Posterior vena cava (tissue), 2 donors: ENCODE measurements around the gene ENOSF1. TPM values are rescaled to one million over a fixed set of nuclear protein-coding genes. Genes with fewer than 3 reads are reported as not detected.
"Not testable (repeated sequence)": the region's sequence is repeated elsewhere in the genome, so short reads cannot be mapped to it uniquely, and the experiment has no call there.

Experiments
- DNase-seq: peaks from one replicate; pipeline ENCODE4 v3.0.0-alpha.2; 2020; ENCODE audit warnings: low spot score
- intact Hi-C, 2 donors: fragments of 100-400 bp; cut with DNase I; formaldehyde crosslinking; loops; one replicate each; pipeline versions ENCODE4 v1.14.1 to v1.14.2; 2022 to 2023
- total RNA-seq, 2 donors: library from RNA; stranded (reverse); fragmentation: NEBNext Ultra II Directional; extraction: Animal tissue kit (Norgen Biotek cat#: 25700); gene quantifications; one replicate each; pipeline ENCODE4 v1.2.1, GENCODE V29; 2021
- donor health status: DM: yes; HTN: yes; CAD: no.
- donor health status: DM: yes; HTN: yes; CAD: no.

Gene ENOSF1
- total RNA-seq, 2 donors from 2014 or later, result 38.1 to 57.7 TPM

- intact Hi-C loops, result no loop called here
These were observed 1.8 kb downstream of the ENOSF1 start for GRCh38 chr18:710418-711300.

GRCh38 chr18:709771-710170, 2.7 kb downstream of the ENOSF1 start:
- no peak for DNase-seq
- intact Hi-C loops, result no loop called here

More at GRCh38 chr18:710418-711300, 1.8 kb downstream of the ENOSF1 start:
- DNase-seq, result no peak

- peak; percentile 32 for DNase-seq
- intact Hi-C loops, result no loop called here
These were observed 4.3 kb downstream of the ENOSF1 start for GRCh38 chr18:708096-708495.

- intact Hi-C loops, result no loop called here
These were observed 6.0 kb downstream of the ENOSF1 start for GRCh38 chr18:706405-706804.

DNA sequence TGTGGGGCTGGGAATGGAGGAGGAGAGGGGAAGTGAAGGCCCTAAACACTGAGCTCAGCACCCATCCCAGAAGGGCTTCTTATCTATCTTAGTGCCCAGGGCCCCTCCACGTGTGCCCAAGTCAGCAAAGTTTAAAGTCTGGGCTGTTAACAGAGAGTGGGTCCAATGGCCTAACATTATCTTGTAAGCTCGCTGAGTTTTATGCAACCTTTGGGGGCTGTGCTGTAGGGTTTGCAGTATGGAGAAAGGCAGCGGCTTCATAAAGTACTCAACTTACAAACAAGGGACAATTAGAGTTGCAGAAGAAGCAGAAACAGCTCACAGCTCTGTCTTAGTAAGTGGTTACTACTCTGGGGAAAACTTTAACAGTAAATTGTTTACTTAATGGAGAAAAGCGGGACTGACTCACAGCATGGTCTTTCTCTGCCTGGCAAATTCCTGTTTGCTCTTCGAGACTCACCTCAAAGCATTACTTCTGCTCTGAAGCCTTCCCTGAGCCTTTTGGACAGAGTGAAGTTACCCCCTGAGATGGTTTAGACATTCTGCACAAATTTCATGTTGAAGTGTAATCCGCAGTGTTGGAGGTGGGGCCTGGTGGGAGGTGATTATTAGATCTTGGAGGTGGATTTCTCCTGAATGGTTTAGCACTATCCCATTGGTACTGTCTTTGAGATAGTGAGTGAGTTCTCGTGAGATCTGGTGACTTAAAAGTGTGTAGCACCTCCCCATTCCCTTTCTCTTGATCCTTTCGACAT, 9.0 kb downstream of the ENOSF1 start:
- peak; percentile 51 for DNase-seq
- intact Hi-C loops, result no loop called here

More at GRCh38 chr18:706405-706804, 6.0 kb downstream of the ENOSF1 start:
- peak; percentile 22 for DNase-seq

DNA sequence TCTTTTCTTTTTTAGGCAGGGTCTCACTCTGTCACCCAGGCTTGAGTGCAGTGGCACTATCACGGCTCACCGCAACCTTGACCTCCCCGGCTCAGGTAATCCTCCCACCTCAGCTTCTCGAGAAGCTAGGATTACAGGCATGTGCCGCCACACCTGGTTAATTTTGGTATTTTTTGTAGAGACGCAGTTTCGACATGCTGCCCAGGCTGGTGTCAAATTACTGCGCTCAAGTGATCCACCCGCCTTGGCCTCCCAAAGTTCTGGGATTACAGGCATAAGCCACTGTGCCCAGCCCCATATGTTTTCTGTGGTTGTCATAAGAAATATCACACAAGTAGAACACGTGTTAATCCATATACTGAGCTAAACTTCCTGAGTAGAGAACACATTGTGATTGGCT, 14.6 kb downstream of the ENOSF1 start:
- intact Hi-C loops, result no loop called here
- DNase-seq, result no peak

GRCh38 chr18:697012-697411, 15.4 kb downstream of the ENOSF1 start:
- DNase-seq, result no peak
- intact Hi-C loops, result no loop called here

- intact Hi-C loops, result no loop called here
These were observed 18.8 kb downstream of the ENOSF1 start for GRCh38 chr18:693466-694187.

DNA sequence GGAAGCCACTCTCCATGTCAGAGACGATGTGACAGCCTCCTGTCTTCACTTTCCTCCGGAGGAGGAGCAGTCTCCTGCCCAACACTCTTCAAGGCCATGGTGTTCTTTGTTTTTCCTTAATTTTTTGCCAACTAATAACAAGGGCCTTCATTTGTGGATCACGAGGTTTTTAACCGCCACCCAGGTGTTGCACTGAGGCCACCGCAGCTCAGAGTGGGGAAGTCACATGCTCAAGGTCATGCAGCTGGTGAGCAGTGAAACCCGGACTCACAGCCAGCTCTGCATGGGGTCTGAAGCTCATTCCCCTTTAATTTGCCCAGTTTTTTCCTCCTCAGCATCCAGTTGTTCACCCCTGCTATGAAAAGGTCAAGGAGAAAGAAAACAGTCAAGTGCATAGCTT, 19.6 kb downstream of the ENOSF1 start:
- intact Hi-C loops, result no loop called here
- no peak for DNase-seq

More at GRCh38 chr18:693466-694187, 18.8 kb downstream of the ENOSF1 start:
- DNase-seq, result no peak

DNA sequence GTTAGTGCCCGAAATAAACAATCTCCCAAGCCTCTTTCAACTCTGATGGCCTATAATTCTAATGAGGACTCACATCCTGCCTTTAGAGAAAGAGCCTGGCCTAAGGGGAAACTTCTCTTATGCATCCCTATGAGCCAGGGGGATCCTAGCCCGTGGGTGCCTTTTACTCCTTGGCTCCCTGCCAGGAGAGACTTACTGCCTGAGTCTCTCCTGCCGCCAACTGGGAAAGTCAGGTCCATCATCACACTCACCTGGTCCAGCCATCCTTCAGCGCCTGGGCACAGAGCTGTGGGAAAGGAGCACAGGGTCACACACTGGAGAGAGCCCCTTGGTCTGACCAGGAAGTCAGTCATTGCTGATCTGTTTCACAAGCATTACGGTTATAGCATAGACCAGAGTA, 24.1 kb downstream of the ENOSF1 start:
- no peak for DNase-seq
- intact Hi-C loops, result no loop called here

GRCh38 chr18:686339-687111, 25.9 kb downstream of the ENOSF1 start:
- DNase-seq, result no peak
- intact Hi-C loops, result no loop called here

GRCh38 chr18:685438-685837, 27.0 kb downstream of the ENOSF1 start:
- DNase-seq, result no peak
- intact Hi-C loops, result no loop called here

GRCh38 chr18:683531-683930, 28.9 kb downstream of the ENOSF1 start:
- intact Hi-C loops, result no loop called here
- no peak for DNase-seq

DNA sequence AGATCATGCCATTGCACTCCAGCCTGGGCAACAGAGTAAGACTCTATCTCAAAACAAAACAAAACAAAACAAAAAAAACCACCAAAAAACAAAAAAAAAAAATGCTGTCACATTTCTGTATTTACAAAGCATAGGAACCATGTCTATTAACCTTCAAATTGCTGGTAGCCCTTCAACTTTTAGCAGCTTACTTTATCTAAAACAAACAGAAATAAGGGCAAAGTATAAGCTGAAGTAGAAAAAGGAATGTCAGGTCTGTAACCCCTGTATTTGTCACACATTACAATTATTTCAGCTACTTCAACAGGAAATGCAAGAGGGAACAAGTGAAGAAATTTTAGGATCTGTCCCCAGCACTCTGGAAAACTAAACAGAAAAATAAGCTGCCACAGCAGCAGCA, 29.6 kb downstream of the ENOSF1 start:
- no peak for DNase-seq
- intact Hi-C loops, result no loop called here

DNA sequence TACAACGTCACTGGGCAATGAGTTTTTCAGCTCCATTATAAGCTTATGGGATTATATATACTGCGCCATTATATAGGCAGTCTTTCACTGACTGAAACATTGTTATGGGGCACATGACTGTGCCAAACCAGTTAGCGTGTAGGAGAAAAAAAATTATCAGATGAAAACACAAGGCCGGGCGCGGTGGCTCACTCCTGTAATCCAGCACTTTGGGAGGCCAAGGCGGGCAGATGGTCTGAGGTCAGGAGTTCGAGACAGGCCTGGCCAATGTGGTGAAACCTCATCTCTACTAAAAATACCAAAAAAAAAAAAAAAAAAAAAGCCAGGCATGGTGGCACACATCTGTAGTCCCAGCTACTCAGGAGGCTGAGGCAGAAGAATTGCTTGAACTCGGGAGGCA, 30.0 kb downstream of the ENOSF1 start:
- DNase-seq, intact Hi-C loops: not testable (repeated sequence)

- intact Hi-C loops, result no loop called here
These were observed 30.4 kb downstream of the ENOSF1 start for GRCh38 chr18:681985-682384.

DNA sequence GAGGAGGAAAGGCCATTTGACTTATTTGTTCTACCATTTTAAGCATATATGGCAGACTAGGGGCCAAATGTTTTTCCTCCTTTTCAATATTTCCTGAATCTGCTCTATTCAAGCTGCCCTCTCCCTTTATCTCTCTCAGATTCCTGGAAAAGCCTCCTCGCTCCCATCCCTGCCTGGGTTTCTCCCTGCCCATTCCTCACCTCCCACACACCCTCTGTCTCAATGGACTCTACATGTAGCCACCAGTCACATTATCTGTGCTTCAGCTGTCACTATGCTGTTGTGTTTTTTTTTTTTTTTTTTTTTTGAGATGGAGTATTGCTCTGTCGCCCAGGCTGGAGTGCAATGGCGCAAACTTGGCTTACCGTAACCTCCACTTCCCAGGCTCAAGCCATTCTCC, 32.0 kb downstream of the ENOSF1 start:
- no peak for DNase-seq
- intact Hi-C loops, result no loop called here

More at GRCh38 chr18:681985-682384, 30.4 kb downstream of the ENOSF1 start:
- DNase-seq, result no peak

DNA sequence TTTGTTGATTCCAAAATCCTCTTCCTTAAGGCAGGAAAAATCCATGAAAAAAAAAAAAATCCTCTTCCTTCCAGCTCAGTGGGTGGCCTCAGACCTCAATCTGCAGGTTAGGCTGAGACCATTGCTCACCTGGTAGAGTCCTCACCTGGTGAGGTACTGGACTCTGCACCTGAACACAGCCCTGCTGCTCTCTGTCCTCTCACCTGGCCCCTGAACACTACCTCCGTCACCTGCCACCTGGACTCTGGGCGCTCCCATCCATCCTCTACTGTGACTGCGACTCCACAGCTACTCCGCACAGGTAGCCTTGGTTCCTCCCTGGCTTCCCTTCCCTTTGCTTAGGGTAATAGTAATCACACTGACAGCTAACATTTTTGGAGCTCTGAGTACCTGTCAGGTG, 32.9 kb downstream of the ENOSF1 start:
- intact Hi-C loops, result loop anchor here in 1 of 2 donors (5.0 kb wide), 1 partner anchor 1183 kb away; no protein-coding TSS in a partner anchor
- no peak for DNase-seq
